HG03432 (cell line): ENCODE data around the gene CLIP1.
"Not testable (repeated sequence)": the region's sequence is repeated elsewhere in the genome, so short reads cannot be mapped to it uniquely, and the experiment has no call there.

ENCODE experiments used
- ATAC-seq: cut with Tn5 transposase; IDR thresholded peaks from one replicate; pipeline ENCODE4 v1.9.1; 2021; ENCODE audit warnings: mild to moderate bottlenecking, moderate library complexity; ENCODE audit not compliant: unreplicated experiment

Gene CLIP1

DNA sequence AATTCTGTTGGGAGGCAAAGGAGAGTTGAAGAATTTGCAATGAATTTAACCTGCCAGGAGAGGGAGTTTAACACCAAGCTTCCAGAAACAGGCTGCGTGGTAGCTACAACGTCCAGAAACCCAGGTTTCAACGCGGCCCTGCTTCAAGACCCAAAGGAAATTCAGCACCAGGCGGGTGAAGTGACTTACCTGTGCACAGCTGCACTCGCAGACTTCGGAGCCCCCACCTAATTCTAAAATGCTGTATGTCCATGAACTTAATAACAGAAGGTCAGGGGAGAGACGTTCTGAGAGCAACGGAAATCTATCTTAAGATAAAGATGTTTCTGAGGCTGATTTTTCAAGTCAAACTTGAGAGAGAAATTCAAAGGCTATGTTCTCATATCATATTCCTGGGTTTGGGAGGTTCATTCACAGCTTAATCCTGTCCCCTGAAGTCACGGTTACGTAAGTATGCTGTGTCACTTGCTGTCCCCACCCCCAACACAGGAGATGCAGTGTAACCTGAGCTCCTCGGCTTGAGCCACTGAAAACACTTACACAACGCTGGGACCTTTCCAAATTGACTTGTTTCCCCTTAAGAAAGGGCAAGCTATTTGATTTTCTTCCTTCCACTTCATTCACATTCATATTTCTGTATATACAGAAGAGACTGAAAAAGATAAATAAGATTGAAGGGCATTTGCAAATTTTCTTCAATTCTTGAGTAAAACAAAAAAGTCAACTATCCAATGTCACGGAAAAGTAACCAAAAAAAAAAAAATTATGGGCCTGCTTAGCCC is 22.7 kb downstream of the CLIP1 start:
- ATAC-seq, result peak; percentile 38

DNA sequence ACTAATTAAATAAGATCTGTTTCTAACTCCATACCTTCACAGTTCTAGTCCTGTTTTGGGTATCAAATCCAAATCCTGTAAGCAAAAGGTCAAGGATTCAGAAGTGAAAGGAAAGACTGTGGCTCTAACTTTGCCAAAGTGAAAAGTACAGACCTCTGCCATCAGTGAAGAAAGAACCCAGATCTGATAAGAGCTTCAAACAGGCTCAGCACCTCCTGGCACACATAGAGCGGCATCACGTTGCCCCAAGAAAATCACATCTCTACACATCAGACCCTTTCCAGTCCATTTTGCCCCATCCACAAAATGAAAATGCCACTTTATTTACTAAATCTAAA is 23.2 kb downstream of the CLIP1 start:
- no peak for ATAC-seq

DNA sequence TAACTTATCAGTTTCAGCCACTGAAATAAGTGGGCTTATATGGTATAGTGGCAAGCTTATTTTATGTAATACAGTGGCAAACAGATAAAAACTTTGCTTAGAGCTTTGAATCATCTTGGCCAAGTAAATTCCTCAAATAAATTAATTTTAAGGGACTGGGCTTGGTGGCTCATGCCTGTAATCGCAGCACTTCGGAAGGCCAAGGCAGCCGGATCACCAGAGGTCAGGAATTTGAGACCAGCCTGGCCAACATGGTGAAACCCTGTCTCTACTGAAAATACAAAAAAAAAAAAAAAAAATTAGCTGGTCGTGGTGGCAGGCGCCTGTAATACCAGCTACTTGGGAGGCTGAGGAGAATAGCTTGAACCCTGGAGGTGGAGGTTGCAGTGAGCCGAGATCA is 24.5 kb downstream of the CLIP1 start:
- ATAC-seq, result not testable (repeated sequence)

DNA sequence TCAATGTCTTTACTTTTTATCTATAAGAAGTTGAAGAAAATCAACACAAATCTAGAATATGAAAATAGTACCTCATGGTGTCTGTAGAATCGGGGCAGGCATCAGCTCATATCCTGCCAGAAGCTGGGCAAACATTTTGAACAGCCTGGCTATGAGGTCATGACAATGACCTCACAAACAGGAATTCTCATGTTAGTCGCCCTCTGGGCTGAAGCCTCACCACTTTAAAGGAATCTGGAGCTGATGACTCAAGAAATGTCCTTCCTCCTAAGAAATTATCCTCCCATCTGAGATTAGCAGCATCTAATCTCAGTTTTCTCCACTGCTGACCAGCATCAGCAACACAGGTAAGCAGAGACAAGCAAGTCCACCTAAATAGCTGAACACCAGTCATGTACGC is 27.1 kb downstream of the CLIP1 start:
- no peak for ATAC-seq

DNA sequence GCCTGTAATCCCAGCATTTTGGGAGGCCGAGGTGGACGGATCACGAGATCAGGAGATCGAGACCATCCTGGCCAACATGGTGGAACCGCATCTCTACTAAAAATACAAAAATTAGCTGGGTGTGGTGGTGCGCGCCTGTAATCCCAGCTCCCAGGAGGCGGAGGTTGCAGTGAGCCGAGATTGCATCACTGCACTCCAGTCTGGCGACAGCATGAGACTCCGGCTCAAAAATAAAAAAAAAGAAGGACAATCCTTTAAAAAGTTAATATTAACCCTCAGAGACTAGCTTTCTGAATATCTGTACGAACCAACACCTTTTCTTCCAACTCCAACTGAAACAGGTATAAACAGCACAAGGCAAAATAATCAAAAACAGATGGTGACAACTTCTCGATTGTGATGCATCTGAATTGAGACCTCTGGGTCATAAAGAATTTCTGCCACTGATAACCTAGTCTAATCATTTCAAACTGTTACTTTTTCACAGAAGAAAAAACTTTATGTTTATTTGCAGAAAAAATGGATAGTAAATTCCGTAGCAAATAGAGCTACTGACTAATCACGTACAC is 27.8 kb downstream of the CLIP1 start:
- no peak for ATAC-seq

DNA sequence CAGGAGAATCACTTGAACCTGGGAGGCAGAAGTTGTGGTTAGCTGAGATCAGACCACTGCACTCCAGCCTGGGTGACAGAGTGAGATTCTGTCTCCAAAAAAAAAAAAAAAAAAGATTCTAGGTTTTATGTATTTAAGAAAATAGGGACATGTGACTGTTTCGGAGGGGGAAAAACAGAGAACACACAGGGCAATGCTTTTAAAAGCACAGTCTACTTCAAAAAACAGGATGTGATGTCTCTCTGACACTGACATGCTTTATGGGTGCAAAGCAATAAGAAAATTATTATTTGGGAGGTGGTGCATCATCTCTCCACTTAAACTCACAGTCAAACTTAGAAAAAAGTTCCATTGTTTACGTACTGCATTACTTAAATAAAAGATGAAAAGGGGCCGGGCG is 28.7 kb downstream of the CLIP1 start:
- ATAC-seq, result no peak

DNA sequence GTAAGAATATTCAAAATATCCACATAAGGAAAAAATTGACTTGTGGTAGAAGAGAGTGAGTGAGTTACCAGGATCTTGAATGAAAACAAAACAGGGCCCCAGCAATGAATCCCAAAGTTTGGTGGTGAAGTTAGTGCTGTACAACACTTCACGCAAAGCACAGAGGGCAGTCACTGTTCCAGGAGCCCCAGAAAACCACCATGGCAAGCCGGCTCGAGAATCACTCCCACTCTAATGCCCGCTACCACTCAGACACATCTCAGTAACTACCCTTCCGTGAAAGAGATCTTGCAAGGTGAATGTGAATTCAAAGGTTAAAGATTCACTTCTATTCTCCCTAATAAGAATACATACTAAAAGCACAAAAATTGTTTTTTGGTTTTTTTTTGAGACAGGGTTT is 30.1 kb downstream of the CLIP1 start:
- ATAC-seq, result no peak

DNA sequence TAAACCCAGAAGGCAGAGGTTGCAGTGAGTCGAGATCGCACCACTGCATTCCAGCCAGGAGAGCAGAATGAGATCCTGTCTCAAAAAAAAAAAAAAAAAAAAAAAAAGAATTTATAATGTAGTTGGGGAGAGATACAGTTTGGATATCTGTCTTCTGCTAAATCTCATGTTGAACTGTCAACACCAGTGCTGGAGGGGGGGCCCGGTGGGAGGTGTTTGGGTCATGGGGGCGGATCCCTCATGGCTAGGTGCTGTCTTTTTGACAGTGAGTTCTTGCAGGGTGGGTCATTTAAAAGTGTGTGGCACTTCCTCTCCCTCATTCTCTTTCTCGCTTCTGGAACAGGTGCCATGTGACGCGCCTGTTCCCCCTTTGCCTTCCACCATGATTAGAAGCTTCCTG is 32.8 kb downstream of the CLIP1 start:
- ATAC-seq, result no peak

DNA sequence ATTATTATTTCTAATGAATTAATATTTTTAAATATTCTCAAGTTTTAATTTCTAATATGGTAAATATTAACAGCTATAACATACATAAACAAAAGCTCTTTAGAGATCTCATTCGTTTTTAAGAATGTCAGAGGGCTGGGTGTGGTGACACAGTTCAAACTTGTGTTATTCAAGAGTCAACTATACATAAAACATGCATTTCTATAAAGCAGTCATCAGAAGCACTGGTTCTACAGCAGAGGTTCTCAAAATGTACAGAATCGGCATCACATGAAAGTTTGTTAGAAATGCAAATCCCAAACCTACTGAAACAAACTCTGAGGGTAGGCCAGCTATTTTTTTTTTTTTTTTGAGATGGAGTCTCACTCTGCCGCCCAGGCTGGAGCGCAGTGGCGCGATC is 34.6 kb downstream of the CLIP1 start:
- ATAC-seq, result no peak

DNA sequence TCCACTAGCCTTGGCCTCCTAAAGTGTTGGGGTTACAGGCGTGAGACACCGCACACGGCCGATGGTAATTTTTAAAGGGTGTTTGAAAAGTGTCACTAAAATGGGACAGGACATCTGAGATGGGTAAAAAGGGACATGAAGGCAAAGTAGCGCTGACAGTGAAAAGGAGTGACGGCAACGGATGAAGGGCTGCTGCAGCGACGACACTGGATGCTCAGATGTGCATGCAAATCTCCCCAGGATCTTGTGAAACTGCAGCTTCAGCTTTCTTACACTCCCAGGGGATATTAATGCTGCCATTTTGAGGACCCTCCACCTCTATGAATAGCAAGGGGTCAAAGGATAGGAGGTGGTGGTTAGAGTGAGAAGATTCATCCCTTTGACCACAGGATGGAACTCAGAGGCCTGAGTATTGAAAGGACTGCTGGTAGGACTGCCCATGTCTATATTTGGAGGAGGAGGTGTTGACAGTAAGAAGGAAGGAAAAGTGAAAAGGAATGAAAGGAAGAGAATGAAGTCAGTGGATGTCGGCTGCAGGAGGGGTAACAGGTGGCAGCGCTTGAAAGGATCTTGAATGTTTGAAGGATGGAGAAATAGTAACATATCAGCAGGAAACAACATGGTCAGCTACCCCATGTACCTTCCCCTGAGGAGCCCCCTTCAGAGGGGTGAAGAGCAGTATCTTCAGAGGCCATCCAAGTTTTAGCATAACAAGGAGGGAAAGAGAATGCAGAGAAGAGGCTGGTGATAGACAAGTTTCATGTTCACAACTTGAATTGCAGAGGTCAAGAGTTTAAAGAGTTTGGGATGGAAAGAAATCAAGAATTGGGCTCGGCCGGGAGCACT is 37.1 kb downstream of the CLIP1 start:
- ATAC-seq, result no peak

DNA sequence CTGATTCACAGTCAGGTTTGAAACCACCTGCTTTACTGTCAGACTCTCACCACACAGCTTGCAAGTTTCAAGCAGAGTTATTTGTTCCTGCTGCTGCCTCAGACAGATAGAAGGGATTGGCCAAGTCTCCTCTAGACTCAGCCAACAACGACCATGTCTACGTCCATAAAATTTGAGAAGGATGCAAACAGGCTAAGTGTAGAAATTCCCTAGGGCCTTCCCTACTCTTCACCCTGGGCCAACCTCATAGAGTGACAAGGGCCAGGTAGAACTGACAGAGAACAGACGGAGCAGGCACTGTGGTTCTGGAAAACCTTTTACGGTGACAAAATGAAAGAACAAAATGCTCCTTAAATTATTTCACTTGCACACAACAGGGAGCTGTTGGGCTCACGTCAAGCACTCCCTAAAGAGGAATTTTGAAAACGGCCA is 39.5 kb downstream of the CLIP1 start:
- ATAC-seq, result no peak

DNA sequence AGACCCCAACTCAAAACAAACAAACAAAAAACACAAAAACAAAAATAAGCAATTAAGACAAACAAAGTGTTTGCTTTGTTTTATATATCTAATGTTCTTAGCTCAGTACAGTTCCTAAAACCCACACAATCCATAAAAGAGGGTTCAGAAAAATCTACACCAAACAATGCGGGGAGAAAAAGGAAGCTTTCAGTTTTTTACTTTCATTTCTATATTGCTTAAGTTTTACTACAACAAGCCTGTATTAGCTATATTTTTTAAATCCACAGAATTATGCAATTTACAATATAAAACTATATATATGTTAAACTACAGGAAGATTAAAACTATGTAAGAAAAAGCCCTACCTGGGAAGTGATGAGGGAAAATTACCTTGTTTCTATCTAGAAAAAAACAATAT is 41.4 kb downstream of the CLIP1 start:
- no peak for ATAC-seq

DNA sequence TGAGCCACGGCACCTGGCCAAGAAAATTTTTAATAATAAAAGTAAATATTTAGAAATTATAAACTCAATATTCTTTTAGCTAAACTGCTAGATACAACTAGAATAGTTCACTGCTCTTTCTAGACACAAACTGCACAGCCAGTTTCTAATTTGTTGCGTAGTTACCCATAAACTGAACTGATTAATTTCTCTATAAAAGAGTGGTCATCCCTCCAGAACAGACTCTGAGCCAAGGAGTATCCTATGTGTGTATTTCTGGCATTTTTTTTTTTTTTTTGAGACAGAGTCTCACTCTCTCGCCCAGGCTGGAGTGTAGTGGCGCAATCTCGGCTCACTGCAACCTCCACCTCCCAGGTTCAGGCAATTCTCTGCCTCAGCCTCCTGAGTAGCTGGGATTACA is 45.7 kb downstream of the CLIP1 start:
- ATAC-seq, result not testable (repeated sequence)

DNA sequence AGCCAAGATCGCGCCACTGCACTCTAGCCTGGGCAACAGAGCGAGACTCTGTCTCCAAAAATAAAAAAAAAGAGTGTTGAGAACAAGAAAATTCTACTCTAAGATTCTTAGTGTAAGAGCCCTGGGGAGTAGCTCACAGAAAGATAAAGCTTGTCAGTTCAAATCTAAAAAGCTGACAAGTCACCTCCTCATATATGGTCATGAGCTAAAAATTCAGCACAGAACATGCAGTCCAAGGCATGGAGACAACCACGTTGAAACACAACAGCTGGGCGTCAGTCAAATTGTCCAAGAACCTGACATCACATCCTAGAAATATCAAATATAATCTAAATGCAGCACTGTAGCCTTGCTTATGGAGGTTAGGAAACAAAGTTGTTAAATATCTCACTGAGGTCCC is 47.8 kb downstream of the CLIP1 start:
- ATAC-seq, result no peak

DNA sequence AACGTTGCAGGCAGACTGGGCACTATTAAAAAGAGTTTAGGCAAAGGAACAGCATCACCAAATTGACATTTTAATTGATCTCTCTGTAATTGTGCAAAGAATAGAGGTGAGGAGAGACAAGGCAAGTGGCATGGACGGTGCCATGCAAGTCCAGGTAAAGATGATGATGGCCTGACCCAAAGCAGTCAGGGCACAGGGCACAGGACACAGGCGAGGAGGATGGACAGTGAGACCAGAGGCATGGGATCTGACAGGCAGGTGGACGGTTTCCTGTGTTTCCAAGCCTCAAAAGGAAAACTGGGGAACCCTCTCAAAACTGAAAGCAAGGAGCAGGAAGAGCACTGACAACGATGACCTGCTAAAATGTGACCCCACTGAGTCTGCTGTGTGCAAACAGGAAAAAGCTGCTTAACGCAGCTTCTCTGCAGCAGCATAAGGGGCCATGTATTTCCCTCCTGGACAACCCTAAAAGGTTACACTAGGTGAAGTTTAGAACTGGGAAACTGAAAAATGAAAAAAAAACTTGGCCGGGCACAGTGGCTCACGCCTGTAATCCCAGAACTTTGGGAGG is 50.9 kb downstream of the CLIP1 start:
- ATAC-seq, result no peak

DNA sequence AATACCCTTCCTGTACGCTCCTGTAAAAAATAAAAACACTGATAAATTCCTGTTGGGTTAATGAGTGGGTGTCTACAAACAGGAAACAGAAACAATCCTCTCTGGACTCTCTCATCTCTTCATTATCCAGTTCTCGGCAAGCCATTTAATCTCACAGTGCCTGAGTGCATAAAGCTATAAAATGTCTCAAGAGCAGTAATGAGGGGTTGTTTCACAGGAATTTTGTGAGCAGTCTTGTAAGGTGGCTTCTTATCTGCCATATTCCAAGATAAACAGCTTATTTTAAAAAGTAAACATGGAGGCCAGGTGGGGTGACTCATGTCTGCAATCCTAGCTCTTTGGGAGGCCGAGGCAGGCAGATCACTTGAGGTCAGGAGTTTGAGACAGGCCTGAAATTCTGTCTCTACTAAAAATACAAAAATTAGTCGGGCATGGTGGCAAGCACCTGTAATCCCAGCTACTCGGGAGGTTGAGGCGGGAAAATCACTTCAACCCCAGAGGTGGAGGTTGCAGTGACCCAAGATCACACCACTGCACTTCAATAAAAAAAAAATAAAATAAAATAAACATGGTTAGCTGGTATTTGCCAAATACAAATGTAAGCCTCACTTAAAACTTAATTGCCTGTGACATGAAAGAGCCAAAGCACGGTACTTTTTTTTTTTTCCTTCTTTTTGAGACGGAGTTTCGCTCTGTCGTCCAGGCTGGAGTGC is 54.0 kb downstream of the CLIP1 start:
- no peak for ATAC-seq

DNA sequence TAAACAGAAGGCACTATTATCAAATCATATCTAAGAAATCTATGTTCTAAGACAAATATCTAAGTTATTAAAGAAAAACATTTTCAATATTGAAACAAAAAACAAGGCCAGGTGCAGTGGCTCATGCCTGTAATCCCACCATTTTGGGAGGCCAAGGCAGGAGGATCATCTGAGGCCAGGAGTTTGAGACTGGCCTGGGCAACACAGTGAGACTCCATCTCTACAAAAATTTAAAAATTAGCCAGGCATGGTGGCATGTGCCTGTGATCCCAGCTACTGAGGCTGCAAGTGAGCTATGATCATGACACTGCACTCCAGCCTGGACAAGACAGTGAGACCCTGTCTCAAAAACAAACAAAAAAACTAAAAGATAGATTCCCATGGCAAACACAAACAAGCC is 54.8 kb downstream of the CLIP1 start:
- ATAC-seq, result not testable (repeated sequence)

DNA sequence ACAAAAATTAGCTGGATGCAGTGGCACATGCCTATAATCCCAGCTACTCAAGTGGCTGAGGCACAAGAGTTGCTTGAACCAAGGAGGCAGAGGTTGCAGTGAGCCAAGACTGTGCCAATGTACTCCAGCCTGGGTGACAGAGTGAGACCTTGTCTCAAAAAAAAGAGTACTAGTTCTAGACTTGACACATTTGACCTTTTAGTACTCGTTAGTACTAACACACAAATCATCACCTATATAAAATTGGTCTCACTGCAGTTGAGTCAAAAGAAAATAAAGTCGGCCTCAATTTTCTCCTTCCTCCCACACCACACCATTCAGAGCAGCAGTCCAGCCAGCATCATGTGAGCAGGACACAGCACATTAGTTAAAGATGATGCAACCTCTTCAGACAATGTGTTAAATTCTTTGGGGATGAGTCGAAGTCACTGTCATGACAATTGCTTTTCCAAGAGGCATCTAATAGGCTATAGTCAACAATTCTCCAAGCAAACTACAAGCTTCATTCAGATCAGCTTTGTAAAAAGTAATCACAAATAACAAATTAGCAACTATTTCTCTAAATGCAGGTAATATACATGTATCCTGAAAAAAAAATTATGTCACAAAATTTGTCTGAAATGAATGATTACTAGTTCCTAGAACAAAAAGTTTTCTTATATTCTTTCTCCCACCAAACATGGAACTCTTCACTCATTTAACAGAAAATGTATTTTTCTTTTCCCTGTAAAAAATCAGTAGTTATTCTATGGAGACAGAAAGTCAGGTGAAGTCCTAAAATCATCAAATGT is 55.6 kb downstream of the CLIP1 start:
- ATAC-seq, result no peak

DNA sequence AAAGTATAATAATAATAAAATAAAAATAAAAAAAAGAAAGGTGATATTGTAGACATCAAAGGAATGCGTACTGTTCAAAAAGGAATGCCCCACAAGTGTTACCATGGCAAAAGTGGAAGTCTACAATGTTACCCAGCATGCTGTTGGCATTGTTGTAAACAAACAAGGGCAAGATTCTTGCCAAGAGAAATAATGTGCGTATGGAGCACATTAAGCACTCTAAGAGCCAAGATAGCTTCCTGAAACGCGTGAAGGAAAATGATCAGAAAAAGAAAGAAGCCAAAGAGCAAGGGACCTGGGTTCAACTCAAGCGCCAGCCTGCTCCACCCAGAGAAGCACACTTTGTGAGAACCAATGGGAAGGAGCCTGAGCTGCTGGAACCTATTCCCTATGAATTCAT is 57.2 kb downstream of the CLIP1 start:
- not testable (repeated sequence) for ATAC-seq

DNA sequence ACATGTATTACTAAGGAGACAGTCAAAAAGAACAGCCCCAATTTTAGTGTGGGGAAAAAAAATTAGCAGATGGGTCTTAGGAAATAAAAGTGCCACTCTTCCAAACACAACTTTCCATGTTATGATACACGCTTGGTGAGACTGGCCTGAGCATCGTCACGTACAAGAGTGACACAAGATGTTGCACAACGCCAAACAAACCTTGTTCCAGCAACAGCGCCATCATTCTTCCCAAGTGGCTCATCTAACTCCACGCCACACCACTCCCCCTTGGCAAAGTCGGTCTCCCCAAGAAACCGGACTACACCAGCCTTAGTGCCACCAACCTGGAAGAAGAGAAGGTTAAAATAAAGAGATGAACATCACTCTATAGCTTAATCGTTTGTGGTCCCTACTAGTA is 58.7 kb downstream of the CLIP1 start:
- ATAC-seq, result no peak
